Measurements from ENCODE around the gene MGAT5B. TPM values are rescaled to one million over a fixed set of nuclear protein-coding genes. Genes with fewer than 3 reads are reported as not detected.
A peak's percentile ranks its signal among the peaks of the same experiment; 100 is the strongest.

The MGAT5B gene
- total and polyA plus RNA-seq, 2 experiments from 2014 or later: 0.11 to 0.16 TPM

- H3K9me2 ChIP-seq (ENCODE audit: insufficient read depth): no peaks in the 10 kb centered on the region
- H3K4me2 ChIP-seq (ENCODE audit: unreplicated experiment): no peak overlapping the region
- in situ Hi-C loops (cut with MboI): no loop called here
- TF ChIP-seq EZH2phosphoT487 (IDR thresholded peaks at IDR 0.05; ENCODE audit: insufficient read depth, low read depth) (no peak), EZH2 (IDR thresholded peaks at IDR 0.05; ENCODE audit: insufficient read depth, poor library complexity, severe bottlenecking) (no peak)
- H3F3A ChIP-seq (ENCODE audit: insufficient read depth): no peaks in the 10 kb centered on the region
- 39 to 46% methylated on average over 12 to 13 of the region's 13 CpGs for WGBS, 2 experiments (ENCODE audit: low coverage in 1 of 2, low lambda C conversion rate in 2 of 2, missing lambda C conversion rate in 2 of 2)
- DNase-seq: no peak
- no peak overlapping the region for H2AFZ ChIP-seq
- H3K27me3 ChIP-seq (replicated peaks; ENCODE audit: insufficient read depth): peaks cover 24% of the 10 kb centered on the region
- H3K9me3 ChIP-seq (ENCODE audit: low read depth): no peaks in the 10 kb centered on the region
- no peaks in the 10 kb centered on the region for H3K79me2 ChIP-seq (ENCODE audit: insufficient read depth)
- H4K20me1 ChIP-seq (ENCODE audit: insufficient read depth): no peaks in the 10 kb centered on the region
- no peak overlapping the region for H3K27ac ChIP-seq
- no peaks in the 10 kb centered on the region for H3K4me1 ChIP-seq (ENCODE audit: insufficient read depth)
- no peaks in the 10 kb centered on the region for H3K36me3 ChIP-seq (ENCODE audit: low read depth)
- no peak overlapping the region for H3K9ac ChIP-seq
- H3K4me3 ChIP-seq: no peak overlapping the region
These were observed 55.3 kb downstream of the MGAT5B start for GRCh38 chr17:76923491-76923890.

- H3K79me2 ChIP-seq (ENCODE audit: insufficient read depth): no peaks in the 10 kb centered on the region
- in situ Hi-C loops (cut with MboI): no loop called here
- H3K36me3 ChIP-seq (ENCODE audit: low read depth): no peaks in the 10 kb centered on the region
- no peaks in the 10 kb centered on the region for H3K9me2 ChIP-seq (ENCODE audit: insufficient read depth)
- H3F3A ChIP-seq (ENCODE audit: insufficient read depth): no peaks in the 10 kb centered on the region
- H3K27me3 ChIP-seq (replicated peaks; ENCODE audit: insufficient read depth): peaks cover 20% of the 10 kb centered on the region
- no peak overlapping the region for H3K9ac ChIP-seq
- no peak for DNase-seq
- no peaks in the 10 kb centered on the region for H4K20me1 ChIP-seq (ENCODE audit: insufficient read depth)
- no peak overlapping the region for H2AFZ ChIP-seq
- H3K4me2 ChIP-seq (ENCODE audit: unreplicated experiment): no peak overlapping the region
- H3K27ac ChIP-seq: no peak overlapping the region
- H3K4me1 ChIP-seq (ENCODE audit: insufficient read depth): no peaks in the 10 kb centered on the region
- no peak overlapping the region for H3K4me3 ChIP-seq
- WGBS, 2 experiments (ENCODE audit: low coverage in 1 of 2, low lambda C conversion rate in 2 of 2, missing lambda C conversion rate in 2 of 2): 70 to 74% methylated on average over 20 to 27 of the region's 32 CpGs
- TF ChIP-seq EZH2 (IDR thresholded peaks at IDR 0.05; ENCODE audit: insufficient read depth, poor library complexity, severe bottlenecking): no peak
- no peak for TF ChIP-seq EZH2phosphoT487 (IDR thresholded peaks at IDR 0.05; ENCODE audit: insufficient read depth, low read depth)
- no peaks in the 10 kb centered on the region for H3K9me3 ChIP-seq (ENCODE audit: low read depth)
These were observed 56.4 kb downstream of the MGAT5B start for GRCh38 chr17:76924345-76925342.

GRCh38 chr17:76925441-76925891 is 57.3 kb downstream of the MGAT5B start:
- Histone ChIP-seq H2AFZ (no peak overlapping the region), H3K79me2 (ENCODE audit: insufficient read depth) (no peaks in the 10 kb centered on the region), H3K9me2 (ENCODE audit: insufficient read depth) (no peaks in the 10 kb centered on the region), H3K4me3 (no peak overlapping the region), H3K27me3 (replicated peaks; ENCODE audit: insufficient read depth) (peaks cover 12% of the 10 kb centered on the region), H3K36me3 (ENCODE audit: low read depth) (no peaks in the 10 kb centered on the region), H3K27ac (no peak overlapping the region), H3K9ac (no peak overlapping the region), H4K20me1 (ENCODE audit: insufficient read depth) (no peaks in the 10 kb centered on the region), H3F3A (ENCODE audit: insufficient read depth) (no peaks in the 10 kb centered on the region), H3K9me3 (ENCODE audit: low read depth) (no peaks in the 10 kb centered on the region), H3K4me2 (ENCODE audit: unreplicated experiment) (no peak overlapping the region), H3K4me1 (ENCODE audit: insufficient read depth) (no peaks in the 10 kb centered on the region)
- WGBS, 2 experiments (ENCODE audit: low coverage in 1 of 2, low lambda C conversion rate in 2 of 2, missing lambda C conversion rate in 2 of 2): 4 to 5% methylated on average over 7 to 8 of the region's 8 CpGs
- peak; percentile 20 for DNase-seq
- TF ChIP-seq EZH2phosphoT487 (IDR thresholded peaks at IDR 0.05; ENCODE audit: insufficient read depth, low read depth) (no peak), EZH2 (IDR thresholded peaks at IDR 0.05; ENCODE audit: insufficient read depth, poor library complexity, severe bottlenecking) (no peak)
- in situ Hi-C loops (cut with MboI): no loop called here

GRCh38 chr17:76926237-76926866 is 58.1 kb downstream of the MGAT5B start:
- H3K4me2 ChIP-seq (ENCODE audit: unreplicated experiment): no peak overlapping the region
- H3K27me3 ChIP-seq (replicated peaks; ENCODE audit: insufficient read depth): peaks cover 11% of the 10 kb centered on the region; the same call in 1 of the 2 replicates
- no peaks in the 10 kb centered on the region for H3K4me1 ChIP-seq (ENCODE audit: insufficient read depth)
- no peak overlapping the region for H2AFZ ChIP-seq
- TF ChIP-seq EZH2phosphoT487 (IDR thresholded peaks at IDR 0.05; ENCODE audit: insufficient read depth, low read depth) (no peak), EZH2 (IDR thresholded peaks at IDR 0.05; ENCODE audit: insufficient read depth, poor library complexity, severe bottlenecking) (no peak)
- WGBS, 2 experiments (ENCODE audit: low coverage in 1 of 2, low lambda C conversion rate in 2 of 2, missing lambda C conversion rate in 2 of 2): 77 to 82% methylated on average over 17 of the region's 17 CpGs
- H3K4me3 ChIP-seq: no peak overlapping the region
- no peak for DNase-seq
- in situ Hi-C loops (cut with MboI): no loop called here
- H3K79me2 ChIP-seq (ENCODE audit: insufficient read depth): no peaks in the 10 kb centered on the region
- no peaks in the 10 kb centered on the region for H3K9me3 ChIP-seq (ENCODE audit: low read depth)
- H3F3A ChIP-seq (ENCODE audit: insufficient read depth): no peaks in the 10 kb centered on the region
- no peaks in the 10 kb centered on the region for H3K36me3 ChIP-seq (ENCODE audit: low read depth)
- no peak overlapping the region for H3K27ac ChIP-seq
- no peaks in the 10 kb centered on the region for H3K9me2 ChIP-seq (ENCODE audit: insufficient read depth)
- no peaks in the 10 kb centered on the region for H4K20me1 ChIP-seq (ENCODE audit: insufficient read depth)
- H3K9ac ChIP-seq: no peak overlapping the region
